GM21367 (cell line): ENCODE results near the gene GALNT14.

Experiments used
- ATAC-seq: cut with Tn5 transposase; IDR thresholded peaks from one replicate; pipeline ENCODE4 v1.9.1; 2021; ENCODE audit not compliant: unreplicated experiment

GALNT14 gene

DNA sequence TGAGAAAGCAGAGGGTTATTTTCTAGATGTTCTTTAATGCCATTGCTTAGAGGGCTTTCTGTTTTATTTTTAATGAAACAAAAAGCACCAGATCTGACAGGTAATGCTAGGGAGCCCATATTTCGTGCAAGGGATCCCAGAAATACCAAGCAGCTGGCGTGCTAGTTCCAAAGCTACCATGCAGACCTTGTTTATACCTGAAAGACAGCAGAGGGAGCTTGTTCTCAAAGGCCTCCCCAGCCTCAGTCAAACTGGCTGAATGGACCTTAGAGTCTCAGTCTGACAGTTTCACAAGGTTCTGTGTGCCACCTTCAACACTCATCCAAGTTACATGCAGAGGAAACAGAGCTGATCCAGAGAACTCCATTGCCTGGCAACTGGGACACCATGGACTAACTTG, 48.6 kb downstream of the GALNT14 start:
- ATAC-seq, result no peak

DNA sequence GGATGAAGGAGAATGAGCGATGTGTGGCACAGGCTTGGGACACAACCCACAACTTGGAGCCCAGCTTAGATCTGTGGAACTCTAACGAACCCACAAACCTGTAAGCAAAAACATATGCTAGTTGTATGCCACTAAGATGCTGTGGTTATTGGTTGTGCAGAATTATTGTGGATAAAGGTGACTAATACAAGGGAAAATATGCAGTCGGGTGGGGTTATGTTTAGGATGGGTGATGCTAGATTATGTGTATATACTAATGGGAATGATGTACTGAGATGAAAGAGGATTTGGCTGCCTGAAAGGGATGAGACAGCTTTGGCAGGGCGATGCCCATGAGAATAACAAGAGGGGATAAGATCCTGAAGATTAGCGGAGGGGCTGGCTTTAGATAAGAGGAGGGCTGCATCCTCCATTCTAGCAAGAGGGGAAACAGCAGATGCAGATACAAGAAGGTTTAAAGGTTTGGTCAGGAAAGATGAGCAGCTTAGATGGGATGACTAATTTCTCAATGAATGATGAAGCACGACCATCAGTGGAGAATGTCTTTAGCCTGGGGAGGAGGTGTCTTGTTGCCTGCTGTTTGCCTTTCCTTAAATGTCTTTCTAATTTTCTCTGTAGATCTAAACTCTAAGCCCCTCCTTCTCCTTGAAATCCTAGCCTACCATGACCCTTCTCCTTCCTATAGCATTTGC, 49.6 kb downstream of the GALNT14 start:
- no peak for ATAC-seq

- ATAC-seq, result no peak
Measured at GRCh38 chr2:31087491-31087890, 50.7 kb downstream of the GALNT14 start.

DNA sequence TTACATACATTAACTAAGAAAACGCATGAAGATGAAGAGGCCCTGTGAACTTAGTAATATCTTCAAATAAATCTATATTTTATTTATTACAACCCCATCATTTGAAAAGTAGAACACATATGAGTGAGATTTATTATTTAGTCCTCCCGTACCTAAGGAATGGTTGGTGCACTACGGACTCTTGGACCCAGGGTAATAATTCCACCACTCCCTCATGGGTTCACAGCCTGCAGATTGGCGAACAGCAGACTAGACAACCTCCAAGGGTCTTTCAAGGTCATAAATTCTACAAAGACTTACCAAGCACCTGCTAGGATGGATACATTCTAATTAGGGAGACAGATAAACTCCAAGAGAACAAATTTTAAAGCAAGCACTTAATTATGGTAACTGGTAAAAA, 51.6 kb downstream of the GALNT14 start:
- ATAC-seq, result no peak

- ATAC-seq, result no peak
Measured at GRCh38 chr2:31083234-31083993, 54.8 kb downstream of the GALNT14 start.

DNA sequence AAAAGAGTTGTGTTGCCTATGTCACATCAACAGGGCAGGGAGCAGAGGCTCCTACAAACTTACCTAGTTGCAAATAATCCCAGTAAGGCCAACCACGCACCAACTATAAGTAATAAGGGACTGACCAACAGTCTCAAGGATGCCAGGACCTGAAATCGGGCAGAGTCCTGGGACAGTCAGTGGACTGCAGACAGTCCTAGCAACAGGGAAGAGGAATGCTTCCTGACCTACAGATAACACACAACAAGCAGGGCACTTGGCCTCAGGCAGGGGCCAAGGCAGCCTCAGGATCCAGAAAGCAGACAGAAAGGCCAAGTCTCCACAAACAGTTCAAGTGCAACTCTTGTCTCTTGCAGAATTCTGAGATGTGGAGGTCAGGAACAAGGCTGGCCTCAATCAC, 56.2 kb downstream of the GALNT14 start:
- ATAC-seq, result no peak

- ATAC-seq, result no peak
Measured at GRCh38 chr2:31081492-31081891, 56.7 kb downstream of the GALNT14 start.

- no peak for ATAC-seq
Measured at GRCh38 chr2:31080361-31080760, 57.9 kb downstream of the GALNT14 start.

GRCh38 chr2:31079665-31080064, 58.6 kb downstream of the GALNT14 start:
- no peak for ATAC-seq

- no peak for ATAC-seq
Measured at GRCh38 chr2:31078579-31079105, 59.6 kb downstream of the GALNT14 start.

- no peak for ATAC-seq
Measured at GRCh38 chr2:31078011-31078410, 60.2 kb downstream of the GALNT14 start.

GRCh38 chr2:31075941-31076590, 62.2 kb downstream of the GALNT14 start:
- no peak for ATAC-seq

DNA sequence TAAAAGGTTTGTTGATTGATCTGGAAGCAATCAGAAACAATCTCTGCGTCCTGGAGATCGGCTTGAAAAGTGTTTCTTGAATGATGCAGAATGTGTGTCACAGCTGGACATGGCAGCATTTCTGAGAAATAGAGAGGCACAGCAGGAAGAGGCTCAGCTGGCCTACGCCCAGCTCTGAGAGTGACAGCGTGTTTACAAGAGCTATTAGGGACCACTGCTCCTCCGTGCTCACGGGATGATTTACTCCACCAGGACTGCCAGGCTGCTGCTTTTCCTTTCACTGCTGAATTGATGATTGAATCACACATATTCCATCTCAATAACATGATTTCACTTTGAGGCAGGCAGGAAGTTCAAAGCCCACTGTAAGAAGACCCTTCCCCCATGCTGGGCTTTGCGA, 62.8 kb downstream of the GALNT14 start:
- ATAC-seq, result no peak

DNA sequence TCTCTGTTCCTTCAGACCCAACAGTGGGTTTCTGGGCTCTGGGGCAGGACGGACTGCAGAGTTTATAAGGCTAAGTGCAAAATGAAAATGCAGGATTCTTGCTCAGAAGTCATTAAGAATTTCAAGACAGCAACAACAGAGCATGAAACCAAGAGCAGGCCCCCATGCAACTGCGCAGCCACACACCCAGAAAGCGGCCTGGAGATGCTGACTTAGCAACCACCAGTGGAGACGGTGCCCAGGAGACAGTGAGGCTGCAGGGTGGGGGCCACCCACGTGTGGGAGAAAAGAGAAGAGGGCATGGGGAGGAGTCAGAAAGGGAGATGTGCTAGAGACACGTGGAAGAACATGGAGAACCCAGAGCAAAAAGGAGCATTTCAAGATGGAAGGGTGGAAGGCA, 66.5 kb downstream of the GALNT14 start:
- ATAC-seq, result no peak

- no peak for ATAC-seq
Measured at GRCh38 chr2:31070339-31071125, 67.7 kb downstream of the GALNT14 start.

- no peak for ATAC-seq
Measured at GRCh38 chr2:31069643-31070325, 68.5 kb downstream of the GALNT14 start.

GRCh38 chr2:31067259-31067658, 71.0 kb downstream of the GALNT14 start:
- no peak for ATAC-seq

GRCh38 chr2:31066551-31066950, 71.7 kb downstream of the GALNT14 start:
- ATAC-seq, result no peak

DNA sequence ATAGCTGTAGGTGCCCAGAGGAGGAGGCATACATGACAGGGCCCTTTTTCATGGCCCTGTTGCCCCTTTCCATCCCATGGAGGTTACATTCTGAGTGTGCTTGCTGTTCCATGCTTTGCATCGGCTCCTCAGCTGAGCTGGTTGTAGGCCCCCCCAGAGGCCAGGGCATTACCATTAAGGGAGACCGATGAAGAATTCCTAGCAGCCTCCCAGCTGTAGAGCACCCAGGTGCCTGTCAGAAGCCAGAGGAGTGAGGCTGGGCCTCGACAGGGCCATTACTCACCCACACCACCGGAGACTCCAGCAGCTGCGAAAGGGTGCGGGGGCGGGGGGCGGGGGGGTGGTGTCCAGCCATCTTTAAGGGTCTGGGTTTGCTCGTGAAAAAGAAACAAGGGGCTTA, 72.2 kb downstream of the GALNT14 start:
- no peak for ATAC-seq

DNA sequence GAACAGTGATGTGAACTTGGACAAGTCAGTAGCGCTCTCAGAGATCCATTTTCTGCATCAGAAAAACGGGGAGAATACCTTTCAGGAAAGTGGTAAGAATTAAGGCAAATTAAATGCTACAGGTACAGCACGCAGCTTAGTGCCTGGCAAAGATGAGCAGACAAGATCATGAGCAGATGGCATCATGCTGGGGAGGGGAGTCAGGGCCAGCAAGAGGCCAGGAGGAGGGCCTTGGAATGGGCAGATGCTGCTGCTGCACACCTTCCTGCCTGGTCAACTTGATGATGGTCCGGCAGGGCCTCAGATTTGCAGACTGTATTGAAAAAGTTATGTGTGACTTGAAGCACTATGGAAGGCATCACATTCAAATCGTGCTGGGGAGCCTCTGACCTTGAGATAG, 72.9 kb downstream of the GALNT14 start:
- ATAC-seq, result no peak

GRCh38 chr2:31060397-31060796, 77.8 kb downstream of the GALNT14 start:
- no peak for ATAC-seq
